HG02840 (cell line): Measurements from ENCODE around the gene MYOCOS.
"Not testable (repeated sequence)": the region's sequence is repeated elsewhere in the genome, so short reads cannot be mapped to it uniquely, and the experiment has no call there.

ENCODE experiments used
- ATAC-seq: cut with Tn5 transposase; IDR thresholded peaks from one replicate; pipeline ENCODE4 v1.9.1; 2021; ENCODE audit warnings: mild to moderate bottlenecking, moderate library complexity, moderate number of reproducible peaks; ENCODE audit not compliant: unreplicated experiment, low FRiP score

The MYOCOS gene

GRCh38 chr1:171622152-171622462 lies at the start of gene MYOCOS:
MYOCOS (plus strand) TSS chr1:171622243; CDS start chr1:171623884, 1,641 bp downstream.
- no peak for ATAC-seq

- no peak for ATAC-seq
These were observed 45.9 kb upstream of the MYOCOS start for GRCh38 chr1:171576144-171576543.

- ATAC-seq, result no peak
These were observed 40.8 kb upstream of the MYOCOS start for GRCh38 chr1:171581226-171581625.

GRCh38 chr1:171581766-171582165 lies 40.3 kb upstream of the MYOCOS start:
- ATAC-seq, result no peak

GRCh38 chr1:171582589-171582988 lies 39.5 kb upstream of the MYOCOS start:
- no peak for ATAC-seq

- ATAC-seq, result no peak
These were observed 38.3 kb upstream of the MYOCOS start for GRCh38 chr1:171583591-171584201.

GRCh38 chr1:171585715-171586114 lies 36.3 kb upstream of the MYOCOS start:
- no peak for ATAC-seq

GRCh38 chr1:171588230-171588629 lies 33.8 kb upstream of the MYOCOS start:
- ATAC-seq, result no peak

GRCh38 chr1:171590022-171590421 lies 32.0 kb upstream of the MYOCOS start:
- ATAC-seq, result no peak

GRCh38 chr1:171595324-171595723 lies 26.7 kb upstream of the MYOCOS start:
- no peak for ATAC-seq

- no peak for ATAC-seq
These were observed 25.9 kb upstream of the MYOCOS start for GRCh38 chr1:171596119-171596518.

- no peak for ATAC-seq
These were observed 25.3 kb upstream of the MYOCOS start for GRCh38 chr1:171596705-171597104.

GRCh38 chr1:171597203-171597602 lies 24.8 kb upstream of the MYOCOS start:
- ATAC-seq, result no peak

- not testable (repeated sequence) for ATAC-seq
These were observed 21.7 kb upstream of the MYOCOS start for GRCh38 chr1:171600310-171600709.

GRCh38 chr1:171600862-171601261 lies 21.2 kb upstream of the MYOCOS start:
- ATAC-seq, result no peak

GRCh38 chr1:171603042-171603441 lies 19.0 kb upstream of the MYOCOS start:
- ATAC-seq, result not testable (repeated sequence)

- no peak for ATAC-seq
These were observed 15.6 kb upstream of the MYOCOS start for GRCh38 chr1:171606402-171606941.

- no peak for ATAC-seq
These were observed 11.7 kb upstream of the MYOCOS start for GRCh38 chr1:171610385-171610784.

- ATAC-seq, result no peak
These were observed 10.7 kb upstream of the MYOCOS start for GRCh38 chr1:171611306-171611705.

GRCh38 chr1:171613282-171613681 lies 8.8 kb upstream of the MYOCOS start:
- ATAC-seq, result no peak

GRCh38 chr1:171615122-171615906 lies 6.7 kb upstream of the MYOCOS start:
- ATAC-seq, result not testable (repeated sequence)

GRCh38 chr1:171616586-171616985 lies 5.5 kb upstream of the MYOCOS start:
- no peak for ATAC-seq
